GM19438 (cell line): ENCODE results near the gene ENKD1.

Experiments
- ATAC-seq: cut with Tn5 transposase; IDR thresholded peaks from one replicate; pipeline ENCODE4 v1.9.1; 2021; ENCODE audit warnings: low read depth; ENCODE audit not compliant: unreplicated experiment

Gene ENKD1

GRCh38 chr16:67679935-67680897, 13.7 kb upstream of the ENKD1 start:
- no peak for ATAC-seq

DNA sequence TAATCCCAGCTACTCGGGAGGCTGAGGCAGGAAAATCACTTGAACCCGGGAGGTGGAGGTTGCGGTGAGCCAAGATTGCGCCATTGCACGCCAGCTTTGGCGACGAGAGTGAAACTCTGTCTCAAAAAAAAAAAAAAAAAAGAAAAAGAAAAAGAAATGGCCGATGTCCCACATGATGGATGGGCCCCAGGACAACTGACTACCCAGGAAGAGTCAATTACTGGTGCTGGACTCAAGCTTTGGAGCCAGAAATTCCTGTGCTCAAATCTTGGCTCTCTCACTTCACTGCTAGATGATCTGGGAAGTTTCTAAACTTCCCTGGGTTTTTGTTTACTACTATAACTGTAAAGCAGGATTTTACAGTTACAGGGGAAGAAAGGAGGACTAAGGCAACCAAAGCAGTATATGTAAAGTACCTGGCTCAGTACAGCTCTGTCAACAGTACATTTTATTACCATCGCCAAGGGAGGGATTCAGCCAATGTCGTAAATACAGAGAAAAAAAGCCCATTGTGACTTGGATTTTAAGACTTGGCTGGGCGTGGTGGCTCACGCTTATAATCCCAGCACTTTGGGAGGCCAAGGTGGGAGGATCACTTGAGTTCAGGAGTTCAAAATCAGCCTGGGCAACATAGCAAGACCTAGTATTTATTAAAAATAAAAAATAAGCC, 11.9 kb upstream of the ENKD1 start:
- no peak for ATAC-seq

DNA sequence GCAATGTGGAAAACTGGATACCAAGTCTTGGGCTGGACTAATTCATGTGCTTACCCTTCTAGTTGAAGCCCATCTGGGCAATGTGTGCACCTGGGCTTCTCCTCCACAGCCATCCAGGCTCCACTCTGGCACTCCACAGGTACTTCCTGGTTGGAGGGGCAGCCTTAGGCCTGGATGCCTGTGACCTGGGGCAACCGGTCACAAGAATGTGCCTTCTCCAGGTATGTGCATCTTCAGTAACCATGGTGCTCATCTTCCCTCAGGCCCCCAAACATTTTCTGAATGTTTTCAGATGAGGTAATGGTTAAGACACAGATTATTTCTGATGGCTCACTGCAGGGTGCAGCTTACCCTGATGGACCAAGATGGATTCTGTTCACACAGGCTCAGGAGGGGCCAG, 11.2 kb upstream of the ENKD1 start:
- ATAC-seq, result no peak

DNA sequence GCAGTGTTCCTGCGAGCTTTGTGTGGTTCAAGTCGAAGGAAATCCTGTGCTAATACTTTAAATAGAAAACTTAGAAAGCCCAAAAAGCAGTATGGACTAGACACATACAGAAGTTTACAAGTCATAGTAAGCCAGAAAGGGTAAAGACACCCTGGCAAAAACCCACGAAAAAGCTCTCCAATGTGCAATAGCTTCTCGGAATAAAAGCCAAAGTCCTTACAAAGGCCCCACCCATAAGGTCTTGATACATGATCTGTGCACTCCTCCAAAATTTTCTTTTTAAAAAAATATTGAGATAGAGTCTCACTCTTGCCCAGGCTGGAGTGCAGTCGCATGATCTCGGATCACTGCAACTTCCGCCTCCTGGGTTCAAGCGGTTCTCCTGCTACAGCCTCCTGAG, 10.4 kb upstream of the ENKD1 start:
- ATAC-seq, result no peak

GRCh38 chr16:67676516-67676915, 10.0 kb upstream of the ENKD1 start:
- ATAC-seq, result no peak

GRCh38 chr16:67675999-67676398, 9.4 kb upstream of the ENKD1 start:
- ATAC-seq, result no peak

- ATAC-seq, result no peak
These were observed 9.0 kb upstream of the ENKD1 start for GRCh38 chr16:67675579-67675935.

DNA sequence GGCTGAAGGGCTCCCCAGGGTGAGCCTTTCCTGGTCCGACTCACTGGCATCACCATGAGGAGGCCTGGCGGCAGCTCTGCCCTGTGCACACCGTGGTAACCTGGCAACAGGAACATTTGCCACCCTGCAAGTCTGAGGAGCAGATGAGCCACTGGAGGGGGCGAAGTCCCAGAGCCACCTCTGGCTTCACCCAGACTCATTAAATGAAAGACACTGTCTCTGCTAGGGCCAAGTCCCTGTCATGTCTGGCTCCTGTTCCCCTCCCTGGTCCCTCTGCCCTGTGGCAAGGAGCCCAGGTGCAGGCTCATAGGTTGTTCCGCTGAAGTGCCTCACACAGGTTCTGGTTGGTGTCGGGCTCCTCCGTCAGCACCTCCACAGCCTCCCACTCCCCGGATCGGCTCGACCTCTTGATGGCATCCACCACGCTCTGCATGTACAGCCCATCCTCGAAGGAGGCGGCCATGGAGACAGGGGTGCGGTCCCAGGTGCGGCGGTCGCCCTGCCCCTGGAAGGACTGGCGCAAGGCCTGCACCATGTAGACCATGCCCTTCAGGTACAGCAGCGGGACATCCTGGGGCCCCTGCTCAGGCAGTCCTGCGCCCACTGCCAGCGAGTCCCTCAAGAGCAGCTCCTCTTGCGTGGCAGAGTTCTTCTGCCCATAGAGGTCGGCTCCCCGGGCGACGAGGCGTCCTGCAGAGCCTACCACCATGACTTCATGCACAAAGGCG, 8.5 kb upstream of the ENKD1 start:
- ATAC-seq, result no peak

DNA sequence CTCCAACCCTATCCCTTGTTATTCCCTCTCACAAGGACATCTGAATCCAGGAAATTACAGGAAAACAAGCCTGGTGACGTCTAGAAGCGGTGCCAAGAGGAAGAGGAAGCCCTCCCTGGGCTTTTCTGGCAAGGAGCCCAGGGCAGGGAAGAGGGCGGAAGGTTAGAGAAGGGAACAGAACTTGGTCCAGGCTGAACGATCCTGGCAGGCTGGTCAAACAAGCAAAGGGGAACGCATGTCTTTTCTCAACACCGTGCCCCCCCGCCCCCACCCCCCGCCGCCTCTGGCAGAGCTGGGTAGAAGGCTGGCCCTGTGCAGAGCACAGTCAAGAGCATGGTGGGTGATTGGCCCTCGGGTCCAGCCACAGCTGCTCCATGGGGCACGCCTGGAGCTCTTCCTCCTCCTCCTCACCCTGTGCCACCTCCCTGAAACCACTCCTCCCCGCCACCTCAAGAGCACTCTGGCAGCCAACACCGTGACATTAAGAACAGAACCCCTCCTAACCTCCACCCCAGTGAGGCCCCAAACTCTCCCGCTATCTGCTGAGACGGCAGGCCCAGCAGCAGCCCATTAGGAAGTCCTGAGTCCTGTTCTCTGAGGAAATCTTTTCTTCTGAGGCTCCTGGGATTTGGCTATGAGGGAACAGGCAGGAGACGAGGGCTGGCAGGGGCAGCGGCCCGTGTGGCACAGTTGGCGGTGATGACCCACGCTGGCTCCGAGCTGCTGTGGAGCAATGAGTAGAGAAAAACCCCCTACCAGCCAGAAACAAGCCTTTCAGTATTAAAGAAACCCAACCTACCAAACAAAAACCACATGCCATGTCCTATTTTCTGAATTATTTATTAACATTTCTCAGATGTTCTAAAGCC, 7.4 kb upstream of the ENKD1 start:
- ATAC-seq, result no peak

DNA sequence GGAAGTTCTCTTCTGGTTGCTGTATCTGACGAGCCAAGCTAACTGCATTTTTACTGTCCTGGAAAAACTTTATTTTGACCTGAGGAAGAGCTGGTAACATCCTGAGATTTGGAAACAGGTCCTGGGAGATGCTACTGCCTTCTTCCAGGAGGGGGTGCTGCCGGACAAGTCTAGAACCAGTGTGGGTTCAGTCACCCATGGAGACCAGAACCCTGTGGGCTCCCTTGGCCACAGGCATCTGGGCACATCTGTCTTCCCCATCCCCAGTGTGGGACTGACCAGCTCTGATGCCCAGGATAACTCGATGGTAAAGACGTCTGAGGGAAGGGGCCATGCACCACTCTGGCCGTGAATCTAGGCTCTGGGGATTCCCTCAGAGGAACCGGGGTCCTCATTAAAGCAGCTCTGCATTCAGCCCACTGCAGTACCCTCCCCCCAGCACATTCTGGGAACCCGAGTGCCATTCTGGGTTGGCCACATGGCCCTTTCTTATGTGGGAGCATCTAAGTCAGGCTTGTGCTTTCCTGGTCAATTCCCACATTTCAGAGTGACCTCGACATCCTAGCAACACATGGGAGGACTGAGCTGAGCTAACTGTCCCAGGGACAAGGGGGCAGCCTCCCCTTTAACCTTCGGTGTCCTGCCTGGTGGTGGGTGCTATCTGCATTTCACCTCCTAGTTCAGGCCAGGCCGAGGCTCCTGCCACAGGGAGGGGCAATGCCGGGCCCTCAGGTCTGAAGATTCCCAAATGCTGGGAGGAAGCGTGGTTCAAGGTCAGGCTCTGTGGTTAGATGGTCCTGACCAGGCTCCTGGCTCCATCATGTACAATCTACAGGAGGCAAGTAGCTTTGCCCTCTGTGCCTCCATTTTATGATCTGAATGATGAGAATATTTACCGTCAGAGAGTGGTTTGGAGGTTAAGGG, 6.5 kb upstream of the ENKD1 start:
- ATAC-seq, result no peak

DNA sequence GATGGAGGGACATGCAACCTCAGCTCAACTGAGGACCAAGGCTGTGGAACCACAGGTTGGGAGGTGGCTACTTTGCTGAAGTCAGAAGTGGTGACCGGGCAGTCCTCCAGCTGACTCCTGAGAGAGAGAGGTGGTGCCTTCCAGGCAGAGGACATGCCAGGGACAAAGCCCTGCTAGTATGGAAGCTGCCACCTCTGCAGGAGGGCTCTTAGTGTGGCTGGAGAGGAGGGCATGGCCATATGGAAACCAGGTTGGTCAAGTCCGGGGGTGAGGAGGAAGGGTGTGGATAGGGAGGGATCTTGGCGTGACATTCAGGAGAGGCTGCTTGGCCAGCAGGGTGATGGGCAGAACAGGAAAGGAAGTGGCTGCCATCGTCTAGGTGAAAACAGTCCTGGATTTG, 5.8 kb upstream of the ENKD1 start:
- ATAC-seq, result no peak

DNA sequence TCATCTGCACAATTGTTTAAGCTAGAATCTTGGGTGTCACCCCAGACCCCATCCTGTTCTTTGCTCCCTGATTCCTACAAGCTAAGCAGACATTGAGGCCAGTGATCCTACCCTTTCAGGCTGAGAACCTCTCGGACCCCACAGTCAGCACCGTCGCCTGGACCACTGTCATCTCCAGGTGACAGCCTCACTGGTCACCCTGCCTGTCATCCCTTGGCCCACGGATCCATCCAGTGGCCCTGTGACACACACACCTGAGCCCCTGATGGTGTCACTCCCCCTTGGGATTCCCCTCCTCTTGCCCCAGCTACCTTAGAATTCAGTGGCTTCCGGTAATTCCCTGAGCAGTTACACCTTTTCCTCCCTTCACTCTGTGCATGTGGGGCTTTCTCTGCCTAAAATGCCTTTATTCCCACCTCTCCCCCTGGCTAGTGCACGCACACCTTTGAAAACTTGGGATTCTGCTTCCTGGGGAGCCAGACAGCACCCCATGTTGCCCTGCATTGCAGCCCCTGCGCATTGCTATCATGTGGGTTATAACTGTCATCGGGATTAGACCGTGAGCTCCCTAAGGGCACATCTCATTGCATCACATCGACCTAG, 3.0 kb upstream of the ENKD1 start:
- no peak for ATAC-seq

- ATAC-seq, result no peak
These were observed 2.1 kb upstream of the ENKD1 start for GRCh38 chr16:67668495-67669157.

DNA sequence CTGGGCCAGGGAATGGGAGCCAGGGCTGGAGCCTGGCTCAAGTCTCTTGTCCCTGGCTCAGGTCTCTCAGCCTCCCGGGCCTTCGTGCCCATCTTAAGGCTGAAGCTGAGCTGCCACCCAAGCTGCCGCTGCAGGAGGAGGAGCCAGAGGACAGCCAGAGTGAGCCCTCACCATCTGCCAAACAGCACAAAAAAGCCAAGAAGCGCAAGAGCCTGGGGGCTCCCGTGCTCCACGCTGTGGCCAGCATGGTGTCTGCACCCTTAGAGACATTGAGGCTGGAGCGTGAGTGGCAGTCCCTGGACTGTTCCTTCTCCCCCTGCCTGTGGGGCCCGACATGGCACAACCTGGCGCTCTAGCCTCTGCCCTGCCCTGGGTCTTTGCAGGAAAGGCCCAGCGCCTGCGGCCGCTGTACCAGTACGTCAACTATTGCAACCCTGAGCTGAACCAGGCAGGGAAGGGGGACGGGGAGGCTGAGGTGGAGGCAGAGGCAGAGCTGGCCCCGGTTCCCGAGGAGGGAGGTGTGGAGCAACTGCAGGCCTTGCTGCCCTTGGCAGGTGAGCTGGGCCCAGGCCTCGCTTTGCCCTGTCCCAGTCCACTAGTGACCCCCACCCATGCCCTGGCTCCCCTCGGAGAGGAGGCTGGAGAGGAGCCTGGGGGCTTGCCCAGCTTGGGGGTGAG, 1.4 kb upstream of the ENKD1 start:
- peak; percentile 62 for ATAC-seq

- no peak for ATAC-seq
These were observed 885 bp upstream of the ENKD1 start for GRCh38 chr16:67667453-67667816.

DNA sequence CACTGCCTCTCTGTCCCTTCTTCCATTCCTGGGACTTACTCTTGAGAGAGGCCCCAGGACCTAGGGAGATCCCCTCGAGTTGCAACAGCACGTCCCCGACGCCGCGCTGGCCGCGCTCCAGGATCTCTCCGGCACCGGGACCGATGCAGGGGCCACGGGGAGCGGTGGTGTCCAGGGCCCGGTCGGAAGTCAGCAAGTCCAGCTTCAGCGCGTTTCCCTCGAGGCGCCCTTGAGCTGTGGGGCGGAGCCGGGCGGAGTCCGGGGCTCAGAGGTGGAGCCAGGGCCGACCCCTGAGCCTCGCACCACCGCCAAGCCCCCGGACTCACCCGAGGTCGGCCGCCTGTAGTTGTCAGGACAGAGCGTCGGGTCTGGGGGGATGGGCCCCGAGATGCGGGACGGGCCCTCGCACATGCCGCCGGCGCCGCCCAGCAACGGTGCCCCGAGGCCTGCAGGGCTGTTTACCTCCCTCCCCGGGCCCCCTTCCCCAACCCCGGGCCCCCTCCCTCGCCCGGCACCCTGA, 458 bp downstream of the ENKD1 start:
- no peak for ATAC-seq

DNA sequence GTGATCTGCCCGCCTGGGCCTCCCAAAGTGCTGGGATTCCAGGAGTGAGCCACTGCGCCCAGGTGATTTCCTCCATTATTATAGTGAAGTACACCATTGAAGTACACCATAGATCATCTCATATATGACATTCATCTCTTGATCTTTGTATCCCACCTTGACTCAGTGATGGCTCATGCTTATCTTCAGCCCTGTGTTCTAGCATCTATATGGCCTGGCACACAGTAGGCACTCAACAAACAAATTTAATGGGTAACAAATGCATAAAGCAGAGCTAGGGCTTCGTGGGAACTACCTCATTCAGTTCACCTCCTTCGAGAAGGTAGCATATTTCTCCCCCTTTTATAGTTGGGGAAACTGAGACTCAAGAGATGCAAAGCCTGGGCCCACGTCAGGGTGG, 952 bp downstream of the ENKD1 start:
- ATAC-seq, result no peak

DNA sequence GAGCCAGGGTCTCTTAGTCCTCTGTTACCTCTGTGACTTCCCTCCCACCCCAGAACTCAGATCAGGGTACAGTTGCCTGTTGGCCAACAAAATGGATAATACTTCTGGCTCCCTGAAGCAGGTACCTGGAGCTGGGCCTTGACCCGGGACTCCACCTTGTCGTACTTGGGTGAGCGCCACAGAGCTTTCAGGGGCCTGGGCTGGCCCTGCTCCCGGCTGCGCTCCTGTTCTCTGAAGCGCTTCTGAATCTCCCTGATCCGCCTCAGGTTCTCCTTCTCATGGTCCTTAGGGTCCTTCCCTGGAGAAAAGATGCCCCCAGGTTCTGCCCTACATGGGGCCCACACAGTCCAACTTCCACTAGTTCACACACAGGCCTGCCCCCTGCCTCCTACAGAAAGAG, 1.7 kb downstream of the ENKD1 start:
- ATAC-seq, result no peak
